Stimulated activated CD8-positive, alpha-beta memory T cell treated with anti-CD3 and anti-CD28 coated beads, Interleukin-12 subunit alpha, Interleukin-12 subunit beta, amount 100 ng/mL, for 1 hour (primary cell): ENCODE results near the gene HEPH.
"Not testable (repeated sequence)": the region's sequence is repeated elsewhere in the genome, so short reads cannot be mapped to it uniquely, and the experiment has no call there.

Source experiments
- DNase-seq: peaks from one replicate; pipeline ENCODE4 v3.0.0-alpha.2; 2020; ENCODE audit warnings: low read depth

Gene HEPH

DNA sequence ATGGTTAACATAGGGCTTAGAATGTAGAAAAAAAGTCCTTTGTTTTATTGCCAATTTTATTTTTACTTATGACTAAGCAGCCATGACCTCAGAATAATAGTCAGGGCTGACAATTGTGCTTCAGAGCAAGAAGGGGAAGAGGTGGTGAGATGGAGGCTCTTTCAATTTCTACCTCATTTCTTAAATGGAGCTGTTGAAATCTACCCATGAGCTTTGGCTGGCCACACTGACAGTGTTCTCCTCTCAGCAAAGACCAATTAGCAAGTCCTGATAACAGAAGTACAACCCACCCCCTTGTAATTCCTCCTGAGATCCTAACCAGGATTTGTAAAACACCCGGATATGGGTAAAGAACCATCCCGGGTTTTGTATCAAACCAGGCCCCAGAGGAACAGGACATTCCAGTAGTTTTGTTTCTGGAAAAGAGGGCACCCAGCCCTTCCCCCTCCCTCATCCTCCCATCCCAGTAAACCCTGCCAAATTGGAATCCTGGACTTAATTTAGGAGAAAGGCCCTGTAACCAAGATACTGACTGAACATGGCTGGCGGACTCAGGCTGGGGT is at the start of gene HEPH:
Gene HEPH (plus strand): TSS at position 399 of the 563 bp plus-strand sequence. CDS start 6,324 bp downstream, outside the sequence.
- DNase-seq: no peak

GRCh38 chrX:66118722-66119121 is 45.3 kb upstream of the HEPH start:
- not testable (repeated sequence) for DNase-seq

GRCh38 chrX:66121354-66121753 is 42.7 kb upstream of the HEPH start:
- not testable (repeated sequence) for DNase-seq

- no peak for DNase-seq
Observed at GRCh38 chrX:66126662-66127061, 37.4 kb upstream of the HEPH start.

DNA sequence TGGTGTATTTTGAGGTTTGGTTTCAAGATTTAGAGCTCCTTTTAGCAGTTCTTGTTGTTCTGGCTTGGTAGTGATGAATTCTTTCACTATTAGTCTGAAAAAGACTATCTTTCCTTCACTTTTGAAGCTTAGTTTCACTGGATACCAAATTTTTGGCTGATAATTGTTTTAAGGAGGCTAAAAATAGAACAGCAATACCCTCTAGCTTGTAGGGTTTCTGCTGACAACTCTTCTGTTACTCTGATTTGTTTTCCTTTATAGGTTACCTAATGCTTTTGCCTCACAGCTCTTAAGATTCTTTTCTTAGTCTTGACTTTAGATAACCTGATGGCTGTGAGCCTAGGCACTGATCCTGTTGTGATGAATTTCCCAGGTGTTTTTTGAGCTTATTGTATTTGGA is 33.6 kb upstream of the HEPH start:
- DNase-seq: no peak

- not testable (repeated sequence) for DNase-seq
Observed at GRCh38 chrX:66135284-66135683, 28.8 kb upstream of the HEPH start.

GRCh38 chrX:66142351-66142750 is 21.7 kb upstream of the HEPH start:
- DNase-seq: no peak

DNA sequence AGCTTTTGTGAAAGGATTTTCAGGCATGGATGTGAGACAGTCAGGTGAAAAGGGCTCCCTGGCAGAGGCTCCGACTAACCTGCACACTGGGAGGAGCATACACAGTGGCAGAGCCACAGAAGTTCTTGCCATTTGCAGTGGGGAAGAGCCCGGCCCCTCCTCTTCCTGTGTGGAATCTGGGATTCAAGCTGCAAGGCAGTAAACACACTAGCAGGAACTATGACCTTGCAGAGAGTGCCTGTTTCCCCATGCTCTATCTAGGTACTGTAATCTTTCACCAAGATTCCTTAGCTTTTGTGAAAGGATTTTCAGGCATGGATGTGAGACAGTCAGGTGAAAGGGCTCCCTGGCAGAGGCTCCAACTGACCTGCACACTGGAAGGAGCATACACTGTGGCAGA is 19.8 kb upstream of the HEPH start:
- no peak for DNase-seq

GRCh38 chrX:66149519-66149918 is 14.5 kb upstream of the HEPH start:
- DNase-seq: no peak

DNA sequence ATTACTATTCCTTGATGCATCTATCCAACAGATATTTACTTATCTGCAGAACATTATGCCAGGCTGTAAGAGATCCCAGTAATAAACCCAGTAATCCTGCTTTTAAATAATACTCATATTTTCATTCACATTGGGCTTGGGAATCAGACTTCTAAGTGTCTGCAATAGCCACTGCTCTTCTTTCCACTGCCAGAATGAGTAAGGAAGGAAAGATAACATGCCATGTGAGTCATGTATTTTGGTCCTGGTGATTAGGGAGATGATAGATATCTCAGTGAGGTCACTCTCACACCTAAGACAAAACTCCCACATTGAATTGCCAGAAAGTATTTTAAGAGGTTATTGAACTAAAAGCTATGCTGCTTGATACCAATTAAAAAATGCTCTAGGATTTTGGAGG is 13.9 kb upstream of the HEPH start:
- no peak for DNase-seq

DNA sequence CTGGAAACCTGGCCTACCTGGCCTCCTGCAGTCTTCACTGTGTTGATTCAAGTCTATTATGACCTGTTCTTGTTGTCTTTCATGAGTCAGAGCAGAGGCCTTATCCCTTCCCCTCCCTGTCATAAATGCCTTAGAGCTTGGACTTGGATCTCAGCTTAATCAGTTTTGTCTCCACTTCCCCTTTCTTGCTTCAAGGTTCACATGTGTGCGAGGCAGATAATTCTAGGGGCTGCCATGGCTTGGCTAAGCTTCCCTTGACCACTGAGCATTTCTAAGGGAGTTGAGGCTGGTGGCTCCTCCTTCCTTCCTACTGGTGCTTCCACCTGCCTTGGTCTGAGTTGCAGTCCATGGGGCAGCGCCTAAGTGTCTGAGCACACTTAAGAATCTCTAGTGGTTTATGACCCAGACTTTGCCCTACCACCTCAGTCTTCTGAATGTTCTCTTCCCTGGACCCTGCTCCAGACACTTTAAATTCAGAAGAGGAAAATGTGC is 1.7 kb upstream of the HEPH start:
- DNase-seq: no peak

- DNase-seq: no peak
Observed at GRCh38 chrX:66163447-66163846, 600 bp upstream of the HEPH start.

DNA sequence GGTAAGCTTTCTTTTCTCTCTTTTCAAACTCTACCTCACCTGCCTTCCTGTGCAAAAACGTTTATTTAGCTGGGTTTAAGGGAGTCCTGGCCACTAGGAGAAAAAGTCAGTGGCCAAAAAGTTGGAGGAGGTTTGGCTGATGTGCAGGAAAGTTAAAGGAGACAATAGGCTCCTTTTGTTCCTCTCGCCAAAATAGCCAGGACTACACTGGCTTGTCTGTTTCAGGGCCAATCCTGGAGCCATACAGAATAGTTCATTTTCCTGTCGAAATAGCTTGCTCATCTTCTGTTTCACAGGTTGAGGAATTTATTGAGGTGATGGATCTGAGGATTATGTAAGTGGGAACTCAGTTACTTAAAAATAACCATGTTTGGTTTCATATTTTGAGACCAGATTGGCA is 423 bp downstream of the HEPH start:
- DNase-seq: no peak

DNA sequence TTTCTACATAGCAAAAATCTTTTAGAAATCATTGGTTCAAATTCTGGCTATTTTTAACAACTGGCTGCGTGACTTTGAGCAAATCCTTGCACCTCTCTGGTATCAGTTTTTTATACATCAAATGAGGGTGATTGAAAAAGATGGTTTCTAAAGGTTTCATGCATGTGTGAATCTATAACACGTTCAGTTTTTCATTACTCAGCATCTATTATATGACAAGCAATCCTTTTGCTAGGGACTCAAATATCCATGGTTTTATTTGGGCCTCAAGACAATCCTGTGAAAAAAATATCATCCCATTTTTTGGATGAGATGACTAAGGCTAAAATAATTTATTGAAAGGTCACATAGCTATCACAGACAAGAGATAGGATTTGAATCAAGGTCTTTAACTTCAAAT is 884 bp downstream of the HEPH start:
- DNase-seq: no peak

DNA sequence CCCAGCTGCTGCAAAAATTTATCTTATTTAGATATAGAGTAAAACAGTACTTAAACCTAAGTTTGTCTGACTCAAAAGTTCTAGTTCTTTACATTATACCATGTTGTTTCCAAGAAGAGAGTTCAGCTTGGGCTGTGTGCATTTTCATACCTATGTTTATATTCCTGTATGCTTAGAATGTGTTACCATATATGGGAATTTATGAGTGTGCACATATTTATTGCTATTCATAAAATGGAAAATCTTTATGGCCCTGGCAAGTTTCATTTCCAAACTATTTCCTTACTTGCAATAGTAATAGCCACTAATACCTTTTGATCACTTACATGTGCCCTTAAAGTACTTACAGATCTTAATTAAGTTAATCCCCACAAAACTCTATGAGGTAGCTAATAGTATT is 2.6 kb downstream of the HEPH start:
- DNase-seq: no peak

DNA sequence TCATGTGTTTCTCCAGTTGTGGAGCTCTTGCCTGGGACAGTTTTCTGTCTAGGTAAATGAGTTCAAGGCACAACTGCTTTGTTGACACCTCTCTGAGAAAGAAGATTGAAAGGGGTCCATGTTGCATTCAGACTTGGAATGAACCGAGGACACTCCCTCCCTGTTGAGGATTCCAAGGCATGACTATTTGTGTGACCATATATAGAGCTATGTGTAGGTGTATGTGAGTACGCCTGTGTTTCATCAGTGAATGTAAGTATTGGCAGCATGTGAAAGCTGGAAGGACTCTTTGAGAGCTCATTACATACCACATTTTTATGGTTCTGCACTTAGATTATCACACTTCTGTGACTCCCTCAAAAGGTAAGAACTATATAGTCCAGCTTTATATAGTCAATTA is 3.4 kb downstream of the HEPH start:
- no peak for DNase-seq

DNA sequence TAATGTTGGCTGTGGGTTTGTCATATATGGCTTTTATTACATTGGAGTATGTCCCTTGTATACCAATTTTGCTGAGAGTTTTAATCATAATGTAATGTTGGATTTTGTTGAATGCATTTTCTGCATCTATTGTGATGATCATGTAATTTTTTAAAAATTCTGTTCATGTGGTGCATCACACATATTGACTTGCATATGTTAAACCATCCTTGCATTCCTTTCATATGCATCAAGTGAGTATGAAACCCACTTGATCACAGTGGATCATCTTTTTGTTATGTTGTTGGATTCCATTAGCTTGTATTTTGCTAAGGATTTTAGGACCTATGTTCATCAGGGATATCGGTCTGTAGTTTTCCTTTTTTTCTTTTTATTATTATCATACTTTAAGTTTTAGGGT is 12.1 kb downstream of the HEPH start:
- DNase-seq: no peak

GRCh38 chrX:66191563-66191962 is 27.5 kb downstream of the HEPH start:
- DNase-seq: no peak

- no peak for DNase-seq
Observed at GRCh38 chrX:66193821-66194220, 29.8 kb downstream of the HEPH start.

DNA sequence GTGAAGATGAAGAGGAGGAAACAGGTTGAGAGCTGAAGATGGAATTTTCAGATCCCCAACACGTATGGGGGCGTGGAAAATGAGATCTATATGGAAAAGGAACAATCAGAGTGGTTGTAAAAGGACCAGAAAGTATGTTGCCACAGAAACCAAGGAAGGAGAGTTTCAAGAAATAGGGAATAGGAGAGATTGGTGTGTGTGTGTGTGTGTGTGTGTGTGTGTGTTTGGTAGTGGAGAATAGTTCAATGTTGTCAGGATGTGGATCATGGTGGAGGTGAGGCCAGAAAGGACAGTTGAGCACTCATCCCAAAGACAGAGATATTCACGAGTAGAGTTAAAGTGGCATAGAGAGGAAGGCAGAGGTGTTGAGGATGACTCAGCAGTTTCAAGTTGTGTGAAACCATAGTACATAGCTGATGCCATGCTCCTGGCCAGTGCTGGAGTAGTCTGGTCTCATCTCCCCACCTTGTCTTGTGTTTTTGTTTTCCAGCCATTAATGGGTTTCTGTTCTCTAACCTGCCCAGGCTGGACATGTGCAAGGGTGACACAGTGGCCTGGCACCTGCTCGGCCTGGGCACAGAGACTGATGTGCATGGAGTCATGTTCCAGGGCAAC is 36.1 kb downstream of the HEPH start:
- no peak for DNase-seq

DNA sequence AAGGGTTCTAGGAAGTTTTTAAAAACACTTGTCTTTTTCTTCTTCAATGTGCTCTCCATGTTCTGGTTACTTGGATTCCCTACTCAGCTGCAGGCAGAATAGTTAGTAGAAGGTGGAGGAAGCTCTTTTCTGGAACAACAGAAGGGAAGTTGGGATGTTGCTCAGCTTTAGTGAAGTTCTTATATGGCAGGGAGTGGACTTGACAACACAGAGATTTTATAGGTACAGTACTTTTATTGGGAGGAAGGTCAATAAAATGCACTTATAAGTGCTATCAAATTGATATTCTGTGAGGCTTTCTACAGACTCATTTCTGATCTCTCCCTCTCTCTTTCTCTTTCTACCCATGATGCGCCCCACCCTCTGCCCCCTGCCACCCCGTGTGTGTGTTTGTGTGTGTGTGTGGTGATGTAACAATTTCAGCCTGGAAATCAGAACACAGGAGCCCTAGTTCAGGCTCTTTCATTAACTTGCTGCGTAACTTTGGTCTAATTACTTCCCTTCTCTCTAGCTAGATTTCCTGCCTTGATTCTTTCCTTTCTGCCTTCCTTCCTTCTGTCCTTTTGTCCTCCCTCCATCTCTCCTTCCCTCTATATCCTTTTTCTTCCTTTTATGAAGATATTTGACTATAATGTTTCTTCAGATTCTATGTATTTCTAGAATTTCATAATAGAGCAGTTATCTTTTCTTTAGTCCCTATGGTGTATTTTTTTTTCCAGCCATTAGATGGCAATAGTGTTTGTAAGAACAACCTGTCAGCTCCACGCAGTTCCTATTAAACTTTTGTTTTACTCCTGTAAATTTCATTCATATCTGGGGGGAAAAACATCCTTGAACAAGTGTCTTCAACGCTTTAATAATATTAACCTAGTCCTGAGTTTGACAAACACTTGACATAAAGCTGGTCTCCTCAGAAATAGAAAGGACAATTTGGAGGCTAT is 37.1 kb downstream of the HEPH start:
- DNase-seq: no peak

GRCh38 chrX:66203114-66203513 is 39.1 kb downstream of the HEPH start:
- no peak for DNase-seq

DNA sequence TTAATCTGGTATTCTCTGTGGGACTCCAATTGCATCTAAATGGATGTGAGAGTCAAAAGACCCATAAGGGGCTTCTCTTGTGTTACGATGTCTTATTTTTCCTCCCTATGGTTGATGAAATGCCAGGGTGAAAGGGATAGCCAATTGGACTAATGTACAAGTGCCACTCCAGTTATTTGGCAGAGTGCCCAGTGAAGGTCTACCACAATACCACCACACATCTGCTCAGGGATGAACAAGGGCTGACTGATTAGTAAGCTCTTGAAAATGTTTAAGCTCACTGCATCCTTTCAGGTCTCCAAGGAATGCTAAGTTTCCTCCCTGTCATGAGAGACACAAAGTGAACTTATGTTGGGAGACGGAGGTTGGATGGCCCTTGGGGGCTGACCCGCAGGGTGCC is 57.8 kb downstream of the HEPH start:
- DNase-seq: no peak
